BLaER1 (cell line): Measurements from ENCODE around the gene SLC35F4.

Experiments
- H3K27ac ChIP-seq: shearing (Covaris generic); formaldehyde crosslinking; 2 replicates; pipeline ENCODE4 v1.8.1; 2022
- H3K27me3 ChIP-seq: shearing (Covaris generic); formaldehyde crosslinking; 2 replicates; pipeline ENCODE4 v1.8.1; 2022
- H3K36me3 ChIP-seq: shearing (Covaris generic); formaldehyde crosslinking; 2 replicates; pipeline ENCODE4 v1.8.1; 2022
- H3K4me1 ChIP-seq: shearing (Covaris generic); formaldehyde crosslinking; 2 replicates; pipeline ENCODE4 v1.8.1; 2022
- H3K4me2 ChIP-seq: shearing (Covaris generic); formaldehyde crosslinking; 2 replicates; pipeline ENCODE4 v1.8.1; 2022
- H3K4me3 ChIP-seq: shearing (Covaris generic); formaldehyde crosslinking; 2 replicates; pipeline ENCODE4 v1.8.1; 2022
- H3K9ac ChIP-seq: shearing (Covaris generic); formaldehyde crosslinking; 2 replicates; pipeline ENCODE4 v1.8.1; 2022
- H3K9me3 ChIP-seq: shearing (Covaris generic); formaldehyde crosslinking; 2 replicates; pipeline ENCODE4 v1.8.1; 2022
- H4K20me1 ChIP-seq: shearing (Covaris generic); formaldehyde crosslinking; 2 replicates; pipeline ENCODE4 v1.8.1; 2022
- Cebpa-rat ChIP-seq: shearing (Covaris generic); IDR thresholded peaks from 2 replicates; pipeline ENCODE4 v1.8.1; 2022

SLC35F4 gene

DNA sequence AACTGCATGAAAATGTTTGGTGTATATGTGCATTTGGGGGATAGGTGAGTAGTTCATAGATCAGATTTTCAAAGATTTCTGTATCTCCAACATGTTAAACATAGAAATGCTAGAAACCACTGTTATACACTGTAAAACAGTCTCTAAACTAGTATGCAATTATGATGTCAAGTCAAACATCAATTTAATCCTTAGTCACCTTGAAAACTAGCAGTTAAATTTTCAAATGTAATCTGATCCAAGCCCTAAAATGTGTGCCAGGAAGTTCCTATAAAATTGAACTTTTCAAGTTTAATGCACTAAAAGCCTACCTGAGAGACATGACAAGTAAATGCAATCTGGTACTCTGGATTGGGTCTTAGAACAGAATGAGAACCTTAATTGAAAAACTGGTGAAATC lies 14.5 kb downstream of the SLC35F4 start:
- Histone ChIP-seq H3K4me2 (no peak overlapping the region), H3K9ac (no peak overlapping the region), H3K4me1 (no peaks in the 10 kb centered on the region), H3K9me3 (no peaks in the 10 kb centered on the region), H3K4me3 (no peak overlapping the region), H3K36me3 (no peaks in the 10 kb centered on the region), H3K27me3 (no peaks in the 10 kb centered on the region), H3K27ac (no peak overlapping the region), H4K20me1 (no peaks in the 10 kb centered on the region)
- TF ChIP-seq Cebpa-rat: no peak

DNA sequence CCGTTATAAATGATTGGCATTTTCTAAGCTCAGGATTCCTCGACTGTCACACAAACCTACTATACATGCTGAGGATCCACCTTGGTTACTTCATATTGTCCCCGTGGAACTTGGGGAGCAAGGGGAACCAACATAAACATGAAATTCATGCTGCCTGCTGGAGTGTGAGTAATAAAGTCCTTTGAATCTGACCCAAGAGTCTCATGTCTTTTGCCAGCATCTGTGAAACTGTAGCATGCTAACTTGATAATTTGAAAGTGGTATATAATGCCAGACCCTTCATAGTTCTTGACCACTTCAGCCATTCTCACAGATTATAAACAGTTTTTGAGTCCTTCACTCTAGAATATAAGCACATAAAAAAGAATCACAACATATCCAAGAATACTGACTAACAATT lies 17.1 kb downstream of the SLC35F4 start:
- Histone ChIP-seq H3K4me1 (no peaks in the 10 kb centered on the region), H3K4me2 (no peak overlapping the region), H3K4me3 (no peak overlapping the region), H4K20me1 (no peaks in the 10 kb centered on the region), H3K9me3 (no peaks in the 10 kb centered on the region), H3K36me3 (no peaks in the 10 kb centered on the region), H3K27ac (no peak overlapping the region), H3K9ac (no peak overlapping the region), H3K27me3 (no peaks in the 10 kb centered on the region)
- no peak for TF ChIP-seq Cebpa-rat

DNA sequence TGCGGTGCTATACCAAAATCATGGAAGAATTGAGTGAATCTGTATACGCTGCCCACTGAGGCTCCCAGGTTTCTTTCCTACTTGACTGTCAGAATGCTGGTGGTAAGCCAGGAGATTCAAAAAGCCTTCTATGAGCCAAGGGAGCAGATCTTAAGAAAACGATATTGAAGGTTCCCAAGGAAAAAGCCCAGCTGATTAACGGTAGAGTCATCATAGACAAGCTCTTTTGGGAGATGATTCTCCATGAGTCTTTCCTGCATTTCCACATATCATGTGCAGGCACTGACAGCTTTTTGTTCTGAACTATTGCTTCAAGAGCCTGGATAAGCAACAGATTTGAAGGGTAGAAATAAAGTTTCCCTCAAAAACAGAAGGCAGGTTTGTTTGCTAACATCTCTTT lies 17.5 kb downstream of the SLC35F4 start:
- H3K27me3 ChIP-seq: no peaks in the 10 kb centered on the region
- no peak overlapping the region for H3K27ac ChIP-seq
- H3K4me2 ChIP-seq: no peak overlapping the region

DNA sequence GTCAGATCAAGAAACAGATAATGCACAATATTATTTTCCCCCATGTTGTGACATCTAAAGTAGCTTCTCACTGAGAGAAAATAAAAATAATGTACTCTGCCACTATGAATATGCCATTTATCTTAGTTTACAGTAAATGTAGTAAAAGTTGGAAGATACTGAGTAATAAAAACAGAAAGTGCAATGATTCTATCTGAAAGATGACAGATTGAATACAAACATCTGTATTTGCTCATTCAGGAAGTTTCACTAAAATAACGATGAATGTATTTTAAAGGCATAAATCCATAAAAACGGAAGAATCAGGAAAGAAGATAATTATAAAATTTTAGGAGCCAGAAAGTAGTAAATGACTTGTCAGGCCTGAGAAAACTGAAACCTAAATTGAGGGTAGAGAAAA lies 18.2 kb downstream of the SLC35F4 start:
- Histone ChIP-seq H3K9ac (no peak overlapping the region), H3K4me1 (no peaks in the 10 kb centered on the region), H3K4me3 (no peak overlapping the region), H3K9me3 (no peaks in the 10 kb centered on the region), H3K4me2 (no peak overlapping the region), H4K20me1 (no peaks in the 10 kb centered on the region), H3K27me3 (no peaks in the 10 kb centered on the region), H3K27ac (no peak overlapping the region), H3K36me3 (no peaks in the 10 kb centered on the region)
- TF ChIP-seq Cebpa-rat: no peak

More for the DNA sequence above, 17.5 kb downstream of the SLC35F4 start:
- Histone ChIP-seq H3K9me3 (no peaks in the 10 kb centered on the region), H3K4me1 (no peaks in the 10 kb centered on the region), H4K20me1 (no peaks in the 10 kb centered on the region), H3K36me3 (no peaks in the 10 kb centered on the region), H3K4me3 (no peak overlapping the region), H3K9ac (no peak overlapping the region)
- TF ChIP-seq Cebpa-rat: no peak

DNA sequence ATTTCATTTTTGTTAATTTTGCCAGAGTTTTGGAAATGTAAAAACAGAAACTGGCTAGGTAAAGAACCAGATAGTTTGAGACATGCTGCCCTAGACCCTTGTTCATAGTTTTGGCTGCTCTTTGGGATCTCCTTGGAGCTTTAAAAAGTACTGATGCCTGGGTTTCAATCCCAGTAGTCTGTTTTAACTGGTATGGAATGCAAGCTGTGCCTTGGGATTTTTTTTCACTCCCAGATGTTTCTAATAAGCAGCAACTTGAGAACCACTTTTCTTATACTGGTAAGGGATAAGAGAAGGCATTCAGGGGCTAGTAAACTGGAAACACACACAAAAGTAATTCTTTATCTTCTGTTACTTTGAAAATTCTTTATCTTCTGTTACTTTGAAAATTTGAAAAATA lies 18.8 kb downstream of the SLC35F4 start:
- H3K9ac ChIP-seq: no peak overlapping the region
- no peak overlapping the region for H3K4me3 ChIP-seq
- H4K20me1 ChIP-seq: no peaks in the 10 kb centered on the region
- H3K9me3 ChIP-seq: no peaks in the 10 kb centered on the region
- H3K27ac ChIP-seq: no peak overlapping the region
- TF ChIP-seq Cebpa-rat: no peak
- H3K4me1 ChIP-seq: no peaks in the 10 kb centered on the region
- H3K36me3 ChIP-seq: no peaks in the 10 kb centered on the region
- no peaks in the 10 kb centered on the region for H3K27me3 ChIP-seq
- no peak overlapping the region for H3K4me2 ChIP-seq

DNA sequence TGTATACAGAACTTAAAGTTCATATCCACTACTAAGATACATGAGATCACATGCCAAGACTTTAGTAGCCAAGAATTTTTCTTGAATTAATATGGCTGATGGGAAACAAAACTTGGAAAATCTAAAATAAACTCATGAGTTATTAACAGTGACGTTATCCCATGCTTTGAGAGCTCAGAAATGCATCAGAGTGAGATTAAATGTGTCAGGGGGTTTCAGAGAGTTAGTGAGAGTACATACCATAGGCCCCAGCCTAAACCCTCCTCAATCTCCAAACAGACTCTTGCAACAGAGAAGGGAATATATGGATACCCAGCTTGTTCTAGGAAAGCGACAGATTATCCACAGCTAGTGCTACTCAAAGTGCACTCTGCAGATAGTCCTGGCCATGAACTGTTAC lies 19.3 kb downstream of the SLC35F4 start:
- no peak overlapping the region for H3K4me2 ChIP-seq
- TF ChIP-seq Cebpa-rat: no peak
- H3K27ac ChIP-seq: no peak overlapping the region
- H3K4me3 ChIP-seq: no peak overlapping the region
- H3K27me3 ChIP-seq: no peaks in the 10 kb centered on the region
- no peaks in the 10 kb centered on the region for H3K9me3 ChIP-seq
- no peaks in the 10 kb centered on the region for H4K20me1 ChIP-seq
- no peaks in the 10 kb centered on the region for H3K36me3 ChIP-seq
- no peaks in the 10 kb centered on the region for H3K4me1 ChIP-seq
- no peak overlapping the region for H3K9ac ChIP-seq

DNA sequence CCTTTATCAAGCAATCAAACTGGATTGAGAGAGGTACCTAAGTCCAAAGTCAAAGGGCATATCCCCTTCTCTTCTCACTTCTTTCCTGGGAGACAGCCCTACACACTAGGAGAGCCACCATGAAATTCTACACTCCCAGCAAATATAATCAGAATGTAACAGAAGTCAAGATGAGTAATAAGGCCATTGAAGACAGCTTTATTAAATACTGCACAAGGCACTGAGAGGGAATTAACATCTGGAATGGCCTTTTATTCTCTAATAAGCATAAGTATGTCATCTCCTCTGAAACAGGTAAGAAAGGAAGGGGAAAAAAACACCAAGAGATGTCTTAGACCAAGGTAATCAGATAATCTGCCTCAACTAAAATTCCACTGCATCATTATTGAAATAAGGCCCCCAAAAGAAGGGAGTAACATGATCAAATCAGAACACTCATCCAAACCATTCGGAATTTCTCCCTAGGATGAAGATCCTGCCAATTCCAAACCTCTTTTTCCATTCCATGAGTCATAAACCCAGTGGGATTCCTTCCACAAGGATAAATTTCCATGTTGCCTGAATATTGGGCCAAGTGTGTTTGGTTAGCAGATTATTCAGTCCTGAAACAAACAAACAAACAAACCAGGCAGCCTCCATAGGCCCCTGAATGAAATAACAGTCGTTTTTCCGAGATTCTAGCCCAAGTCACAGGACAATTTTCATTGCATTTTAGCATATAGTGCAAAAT lies 19.9 kb downstream of the SLC35F4 start:
- Histone ChIP-seq H3K4me2 (no peak overlapping the region), H3K4me1 (no peaks in the 10 kb centered on the region), H3K9ac (no peak overlapping the region), H3K27ac (no peak overlapping the region), H3K4me3 (no peak overlapping the region), H4K20me1 (no peaks in the 10 kb centered on the region), H3K9me3 (no peaks in the 10 kb centered on the region), H3K36me3 (no peaks in the 10 kb centered on the region), H3K27me3 (no peaks in the 10 kb centered on the region)
- TF ChIP-seq Cebpa-rat: no peak

DNA sequence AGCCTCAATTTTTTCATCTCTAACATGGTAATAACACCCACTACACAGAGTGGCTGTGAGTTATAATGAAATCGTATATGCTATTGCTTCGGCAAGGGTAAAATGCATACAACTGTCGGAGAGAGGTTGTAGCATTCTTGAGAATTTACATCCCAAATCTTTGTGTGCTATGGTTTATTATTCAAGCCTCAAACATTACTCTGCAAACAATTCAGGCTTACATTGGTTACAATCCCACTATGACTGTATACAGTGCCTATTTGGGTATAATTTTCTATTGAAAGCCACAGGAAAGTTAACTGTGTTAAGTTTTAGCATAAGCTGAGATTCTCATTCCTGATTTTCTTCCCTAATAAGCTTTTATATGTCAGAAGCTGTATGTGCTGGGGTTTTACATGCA lies 20.6 kb downstream of the SLC35F4 start:
- TF ChIP-seq Cebpa-rat: no peak
- no peak overlapping the region for H3K4me2 ChIP-seq
- H3K4me1 ChIP-seq: no peaks in the 10 kb centered on the region
- H3K4me3 ChIP-seq: no peak overlapping the region
- H3K27ac ChIP-seq: no peak overlapping the region
- H3K27me3 ChIP-seq: no peaks in the 10 kb centered on the region
- H4K20me1 ChIP-seq: no peaks in the 10 kb centered on the region
- no peaks in the 10 kb centered on the region for H3K36me3 ChIP-seq
- no peak overlapping the region for H3K9ac ChIP-seq
- no peaks in the 10 kb centered on the region for H3K9me3 ChIP-seq

DNA sequence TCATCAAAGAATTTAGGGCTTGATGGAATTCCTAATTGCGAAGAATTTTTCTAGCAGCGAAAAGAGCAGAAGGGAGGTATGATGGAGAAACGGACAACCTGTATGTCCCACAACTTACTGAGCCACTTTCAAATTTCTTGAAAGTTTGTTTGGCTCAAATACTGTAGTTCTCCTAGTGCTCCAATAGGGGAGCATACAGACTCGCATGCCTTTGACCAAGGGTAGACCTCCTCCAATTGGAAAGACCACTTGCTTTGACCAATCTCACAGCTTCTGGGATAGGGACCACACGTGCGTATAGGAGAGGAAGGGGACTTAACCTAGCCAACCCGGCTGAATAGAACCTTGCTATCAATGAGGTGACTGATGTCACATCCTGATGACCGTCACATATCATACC lies 28.6 kb downstream of the SLC35F4 start:
- Histone ChIP-seq H3K36me3 (no peaks in the 10 kb centered on the region), H4K20me1 (no peaks in the 10 kb centered on the region), H3K27me3 (no peaks in the 10 kb centered on the region), H3K9ac (no peak overlapping the region), H3K4me3 (no peak overlapping the region), H3K4me2 (no peak overlapping the region), H3K9me3 (no peaks in the 10 kb centered on the region), H3K4me1 (no peaks in the 10 kb centered on the region), H3K27ac (no peak overlapping the region)
- no peak for TF ChIP-seq Cebpa-rat

DNA sequence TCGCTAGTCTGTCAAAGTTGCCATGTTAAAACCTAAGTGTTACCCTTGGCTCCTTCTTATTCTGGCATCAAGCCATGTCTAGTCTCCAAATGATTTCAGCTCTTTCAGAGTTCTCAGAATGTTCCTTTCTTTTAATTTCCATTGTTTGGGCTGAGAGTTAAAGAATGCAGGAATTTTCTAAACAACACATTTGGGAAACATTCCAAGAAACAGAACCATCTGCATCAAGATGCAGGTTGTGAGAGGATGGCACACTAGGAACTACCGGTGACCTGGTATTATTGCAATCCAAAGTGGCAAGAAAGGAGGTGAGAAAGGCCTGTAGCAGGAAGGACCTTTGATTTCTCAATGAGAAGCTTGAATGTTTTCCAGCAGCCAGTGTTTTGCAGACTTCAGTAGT lies 30.1 kb downstream of the SLC35F4 start:
- Histone ChIP-seq H3K4me3 (no peak overlapping the region), H3K4me1 (no peaks in the 10 kb centered on the region), H3K27ac (no peak overlapping the region), H3K9ac (no peak overlapping the region), H3K9me3 (no peaks in the 10 kb centered on the region), H3K36me3 (no peaks in the 10 kb centered on the region), H3K4me2 (no peak overlapping the region), H4K20me1 (no peaks in the 10 kb centered on the region), H3K27me3 (no peaks in the 10 kb centered on the region)
- no peak for TF ChIP-seq Cebpa-rat

DNA sequence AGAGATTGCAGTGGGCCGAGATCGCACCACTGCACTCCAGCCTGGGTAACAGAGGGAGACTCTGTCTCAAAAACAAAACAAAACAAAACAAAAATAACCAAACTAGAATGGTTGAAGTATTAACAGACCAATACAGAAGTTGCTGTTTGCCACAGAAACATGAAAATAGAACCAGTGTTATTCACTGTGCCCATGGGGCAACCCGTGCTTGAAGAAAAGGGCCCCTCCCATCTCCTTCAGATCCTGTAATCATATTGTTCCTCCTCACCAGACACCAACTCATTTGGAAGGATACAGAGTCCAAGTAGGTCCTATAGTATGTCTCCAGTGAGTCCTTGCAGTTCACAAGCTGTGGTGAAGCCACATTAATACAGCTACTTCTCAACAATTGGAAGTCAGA lies 30.9 kb downstream of the SLC35F4 start:
- Histone ChIP-seq H3K4me1 (no peaks in the 10 kb centered on the region), H3K27me3 (no peaks in the 10 kb centered on the region), H3K27ac (no peak overlapping the region), H3K4me2 (no peak overlapping the region), H3K4me3 (no peak overlapping the region), H4K20me1 (no peaks in the 10 kb centered on the region), H3K36me3 (no peaks in the 10 kb centered on the region), H3K9me3 (no peaks in the 10 kb centered on the region), H3K9ac (no peak overlapping the region)
- TF ChIP-seq Cebpa-rat: no peak
